ENCODE measurements around the gene SLC30A2. TPM values are rescaled to one million over a fixed set of nuclear protein-coding genes. Genes with fewer than 3 reads are reported as not detected.

Gene SLC30A2
- total and polyA plus RNA-seq, 9 of the 15 experiments (the other 6 are each of a cell fraction or from before 2014, with no cell fraction given) = 0.01 to 0.18 (median 0.06) TPM; not detected in 3

- TF ChIP-seq CHD7 (IDR thresholded peaks at IDR 0.05; ENCODE audit: low read depth, low read length) (no peak), USF2 (CRISPR knock-in tag; IDR thresholded peaks at IDR 0.05) (no peak), LARP7 (IDR thresholded peaks at IDR 0.05) (no peak), ZNF174 (CRISPR knock-in tag; IDR thresholded peaks at IDR 0.05) (no peak), CREM (IDR thresholded peaks at IDR 0.05; ENCODE audit: low read depth) (peak; percentile 60), TRIM28 (IDR thresholded peaks at IDR 0.05) (no peak), ELK3 (CRISPR knock-in tag; IDR thresholded peaks at IDR 0.05) (no peak), MED1 (CRISPR knock-in tag; IDR thresholded peaks at IDR 0.05; ENCODE audit: borderline replicate concordance) (no peak), KHSRP (IDR thresholded peaks at IDR 0.05) (no peak), ZBTB26 (CRISPR knock-in tag; IDR thresholded peaks at IDR 0.05) (no peak), ASH1L (IDR thresholded peaks at IDR 0.05; ENCODE audit: borderline replicate concordance, low read depth, partially characterized antibody) (no peak), PRPF4 (IDR thresholded peaks at IDR 0.05; ENCODE audit: insufficient read depth, low read depth, low read length, poor library complexity, severe bottlenecking) (no peak), XRCC4 (IDR thresholded peaks at IDR 0.05; ENCODE audit: extremely low read depth, insufficient read depth, insufficient read length) (no peak), SPI1 (IDR thresholded peaks at IDR 0.05; ENCODE audit: borderline replicate concordance, low read depth, low read length) (no peak)
These were observed 9.8 kb downstream of the SLC30A2 start (continued) for GRCh38 chr1:26035959-26036755.
